H9 (cell line): Measurements from ENCODE around the gene PRKCA. TPM values are rescaled to one million over a fixed set of nuclear protein-coding genes. Genes with fewer than 3 reads are reported as not detected.

Experiments
- DNase-seq: peaks from one replicate; pipeline ENCODE4 v3.0.0-alpha.2; 2017
- H2AFZ ChIP-seq: one replicate; pipeline ENCODE4 v1.6.1; 2013; ENCODE audit warnings: mild to moderate bottlenecking, low read length, control low read depth, moderate library complexity
- H2AK5ac ChIP-seq: 2 replicates; pipeline ENCODE4 v1.6.1; 2013; ENCODE audit warnings: low read length, control low read depth, mixed read lengths; ENCODE audit not compliant: insufficient read length
- H2BK120ac ChIP-seq: one replicate; pipeline ENCODE4 v1.6.1; 2013; ENCODE audit warnings: low read depth, mild to moderate bottlenecking, low read length, control low read depth, inconsistent platforms; ENCODE audit not compliant: poor library complexity, severe bottlenecking
- H2BK12ac ChIP-seq: 2 replicates; pipeline ENCODE4 v1.6.1; 2013; ENCODE audit warnings: low read length, control low read depth, mixed read lengths, low read depth; ENCODE audit not compliant: insufficient read length
- H2BK15ac ChIP-seq: 2 replicates; pipeline ENCODE4 v1.6.1; 2013; ENCODE audit warnings: low read depth, low read length, control low read depth
- H2BK20ac ChIP-seq: one replicate; pipeline ENCODE4 v1.6.1; 2013; ENCODE audit warnings: low read depth, mild to moderate bottlenecking, low read length, control low read depth, inconsistent platforms; ENCODE audit not compliant: poor library complexity, severe bottlenecking
- H2BK5ac ChIP-seq: 2 replicates; pipeline ENCODE4 v1.6.1; 2013; ENCODE audit warnings: low read length, control low read depth, mixed read lengths; ENCODE audit not compliant: insufficient read length
- H3K14ac ChIP-seq: 2 replicates; pipeline ENCODE4 v1.6.1; 2013; ENCODE audit warnings: low read length, control low read depth; ENCODE audit not compliant: insufficient read depth
- H3K18ac ChIP-seq: 2 replicates; pipeline ENCODE4 v1.6.1; 2013; ENCODE audit warnings: low read depth, mild to moderate bottlenecking, mixed read lengths, low read length, control low read depth; ENCODE audit not compliant: insufficient read length
- H3K23ac ChIP-seq: 2 replicates; pipeline ENCODE4 v1.6.1; 2013; ENCODE audit warnings: low read length, control low read depth, mixed read lengths, low read depth; ENCODE audit not compliant: insufficient read length
- H3K23me2 ChIP-seq: 2 replicates; pipeline ENCODE4 v1.6.1; 2013; ENCODE audit warnings: low read depth, mild to moderate bottlenecking, mixed read lengths, low read length, control low read depth; ENCODE audit not compliant: insufficient read length, poor library complexity, severe bottlenecking
- H3K27ac ChIP-seq: 2 replicates; pipeline ENCODE4 v1.5.1; 2013; ENCODE audit warnings: low read length, control low read depth, mixed read lengths, low read depth; ENCODE audit not compliant: insufficient read length
- H3K27me3 ChIP-seq: 2 replicates; pipeline ENCODE4 v1.6.1; 2013; ENCODE audit warnings: low read length, control low read depth, inconsistent platforms; ENCODE audit not compliant: insufficient read depth
- H3K4ac ChIP-seq: 2 replicates; pipeline ENCODE4 v1.6.1; 2013; ENCODE audit warnings: low read depth, mild to moderate bottlenecking, control low read depth, inconsistent platforms, low read length, moderate library complexity
- H3K4me1 ChIP-seq: 2 replicates; pipeline ENCODE4 v1.6.1; 2013; ENCODE audit warnings: low read length, control low read depth, inconsistent platforms; ENCODE audit not compliant: insufficient read depth
- H3K4me2 ChIP-seq: 2 replicates; pipeline ENCODE4 v1.6.1; 2013; ENCODE audit warnings: low read length, control low read depth, mixed read lengths; ENCODE audit not compliant: insufficient read length, insufficient read depth
- H3K56ac ChIP-seq: 2 replicates; pipeline ENCODE4 v1.6.1; 2013; ENCODE audit warnings: low read depth, mild to moderate bottlenecking, mixed read lengths, low read length, control low read depth; ENCODE audit not compliant: insufficient read length
- H3K79me1 ChIP-seq: 2 replicates; pipeline ENCODE4 v1.6.1; 2013; ENCODE audit warnings: low read depth, mild to moderate bottlenecking, moderate library complexity, low read length, control low read depth, inconsistent platforms; ENCODE audit not compliant: insufficient read depth, poor library complexity, severe bottlenecking
- H3K79me2 ChIP-seq: 2 replicates; pipeline ENCODE4 v1.6.1; 2013; ENCODE audit warnings: low read length, control low read depth, inconsistent platforms; ENCODE audit not compliant: insufficient read depth
- H3K9ac ChIP-seq: 2 replicates; pipeline ENCODE4 v1.6.1; 2013; ENCODE audit warnings: low read length, control low read depth, mixed read lengths; ENCODE audit not compliant: insufficient read length; ENCODE audit errors: extremely low read depth
- H3K9me3 ChIP-seq: one replicate; pipeline ENCODE4 v1.6.1; 2013; ENCODE audit warnings: low read depth, low read length, inconsistent platforms; ENCODE audit not compliant: control insufficient read depth
- H3T11ph ChIP-seq: one replicate; pipeline ENCODE4 v1.6.1; 2013; ENCODE audit warnings: mild to moderate bottlenecking, low read length, control low read depth, inconsistent platforms
- H4K20me1 ChIP-seq: one replicate; pipeline ENCODE4 v1.6.1; 2013; ENCODE audit not compliant: control insufficient read depth, insufficient read length, insufficient read depth
- H4K5ac ChIP-seq: 2 replicates; pipeline ENCODE4 v1.6.1; 2013; ENCODE audit warnings: low read depth, mild to moderate bottlenecking, mixed read lengths, low read length, control low read depth; ENCODE audit not compliant: insufficient read length
- H4K8ac ChIP-seq: replicated peaks from 2 replicates; pipeline ENCODE4 v1.6.1; 2013; ENCODE audit warnings: low read length, control low read depth, mixed read lengths, low read depth; ENCODE audit not compliant: insufficient read length
- H4K91ac ChIP-seq: 2 replicates; pipeline ENCODE4 v1.6.1; 2013; ENCODE audit warnings: low read depth, mild to moderate bottlenecking, moderate library complexity, mixed read lengths, low read length, control low read depth; ENCODE audit not compliant: insufficient read length
- H3K27ac Mint-ChIP-seq, 3 experiments: 2 replicates in 2 of 3; 3 replicates in 1 of 3; pipeline ENCODE4 v1.8.0; 2020 to 2021; ENCODE audit warnings: mixed read lengths in 3 of 3, mild to moderate bottlenecking in 1 of 3, moderate library complexity in 1 of 3
- H3K27me3 Mint-ChIP-seq: 2 replicates; pipeline ENCODE4 v1.8.0; 2021; ENCODE audit warnings: low read depth, mild to moderate bottlenecking, moderate library complexity, mixed read lengths
- H3K36me3 Mint-ChIP-seq, 3 experiments: 2 replicates in 2 of 3; 3 replicates in 1 of 3; pipeline ENCODE4 v1.8.0; 2020 to 2021; ENCODE audit warnings: low read depth in 3 of 3, mixed read lengths in 3 of 3; ENCODE audit not compliant: insufficient read depth in 1 of 3
- H3K4me1 Mint-ChIP-seq, 2 experiments: 2 replicates each; pipeline ENCODE4 v1.8.0; 2020; ENCODE audit warnings: mixed read lengths in 2 of 2
- H3K4me3 Mint-ChIP-seq, 2 experiments: 2 replicates in 1 of 2; 3 replicates in 1 of 2; pipeline ENCODE4 v1.8.0; 2020 to 2021; ENCODE audit warnings: mild to moderate bottlenecking in 2 of 2, mixed read lengths in 2 of 2, moderate library complexity in 1 of 2
- H3K9me3 Mint-ChIP-seq, 2 experiments: 2 replicates in 1 of 2; 3 replicates in 1 of 2; pipeline ENCODE4 v1.8.0; 2020; ENCODE audit warnings: mild to moderate bottlenecking in 2 of 2, mixed read lengths in 2 of 2, moderate library complexity in 1 of 2
- WGBS: extraction: QIAGEN DNeasy Blood & Tissue Kit; methylation state at CpG from one replicate; pipeline ENCODE4 v1.1.7; 2013; ENCODE audit warnings: missing lambda C conversion rate, low lambda C conversion rate, mixed read lengths; ENCODE audit not compliant: insufficient read length; ENCODE audit errors: extremely low coverage; 5-methylcytosine and 5-hydroxymethylcytosine counted together
- total RNA-seq: library from RNA; stranded (reverse); gene quantifications from 2 replicates; pipeline ENCODE4 v1.2.1, GENCODE V29; 2021
- TF ChIP-seq, protein P1 (sequence below): fragments of 200-600 bp; sonication (generic); conservative IDR thresholded peaks from 3 replicates; pipeline ENCODE4 v1.8.0; 2021; ENCODE audit warnings: antibody characterized with exemption, mild to moderate bottlenecking

PRKCA gene
- total RNA-seq, 1 experiment from 2014 or later = 10.5 TPM

DNA sequence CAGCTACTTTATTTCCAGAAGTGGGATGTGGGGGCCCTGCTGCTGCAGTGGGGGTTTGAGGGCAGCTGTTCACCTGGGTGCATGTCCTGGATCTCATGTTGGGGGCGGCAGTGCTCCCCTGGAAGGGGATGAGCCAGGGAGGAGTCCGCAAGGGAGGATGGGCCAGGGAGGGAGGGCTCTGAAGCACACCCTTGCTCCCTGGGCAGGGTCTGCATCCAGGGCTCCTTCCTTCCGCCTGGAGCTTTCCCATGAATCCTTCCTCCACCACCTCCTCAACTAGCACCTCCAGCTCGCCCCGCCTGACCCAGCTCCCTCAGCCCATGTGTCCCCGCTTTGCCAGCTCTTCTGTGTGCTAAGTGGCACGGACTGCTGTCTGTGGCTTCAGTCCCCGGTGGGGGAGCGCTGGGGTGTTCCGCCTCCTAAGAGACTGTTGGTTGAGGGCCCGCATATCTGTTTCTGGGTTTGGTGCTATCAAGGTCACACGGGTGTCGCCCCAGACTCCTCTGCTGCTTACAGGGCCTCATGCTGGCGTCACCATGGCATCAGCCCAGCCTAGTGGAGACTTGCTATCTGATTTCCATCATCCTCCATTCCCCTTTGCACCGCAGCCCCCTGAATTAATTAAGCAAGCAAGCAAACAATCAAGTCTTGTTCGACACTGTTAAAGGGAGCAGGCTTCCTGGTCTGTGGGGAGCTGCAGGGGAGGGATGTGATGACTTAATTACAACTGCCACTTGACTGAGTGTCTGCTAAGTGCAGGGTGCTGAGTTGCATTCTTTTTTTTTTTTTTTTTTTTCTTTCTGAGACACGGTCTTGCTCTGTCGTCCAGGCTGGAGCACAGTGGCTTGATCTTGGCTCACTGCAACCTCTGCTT is 71.8 kb downstream of the PRKCA start:
- Histone ChIP-seq H3K9ac (no peak overlapping the region), H2BK5ac (no peak overlapping the region), H3K23me2 (no peaks in the 10 kb centered on the region), H3K4me2 (no peak overlapping the region), H4K5ac (no peak overlapping the region), H4K20me1 (no peaks in the 10 kb centered on the region), H2BK15ac (no peak overlapping the region), H3K27ac (no peak overlapping the region), H3K79me2 (no peaks in the 10 kb centered on the region; the same call in 1 of the 2 replicates), H2BK12ac (no peak overlapping the region), H3K56ac (no peak overlapping the region), H2BK120ac (no peak overlapping the region), H3K9me3 (no peaks in the 10 kb centered on the region), H2BK20ac (no peak overlapping the region), H3K14ac (peak overlapping the region; percentile 76; the same call in 1 of the 2 replicates), H3K79me1 (no peaks in the 10 kb centered on the region), H3K18ac (no peak overlapping the region), H3K27me3 (no peaks in the 10 kb centered on the region), H4K91ac (no peak overlapping the region), H3K4me1 (peaks cover 3% of the 10 kb centered on the region; the same call in 1 of the 2 replicates), H4K8ac (no peak overlapping the region), H2AK5ac (no peak overlapping the region), H3K4ac (no peak overlapping the region), H2AFZ (no peak overlapping the region), H3T11ph (no peak overlapping the region), H3K23ac (no peak overlapping the region)
- Mint-ChIP-seq H3K27me3 (no peaks in the 10 kb centered on the region), H3K36me3 (no peaks in the 10 kb centered on the region), H3K4me1 (peaks cover 13 to 20% of the 10 kb centered on the region in 2 experiments), H3K27ac (peak overlapping the region; percentile 44 to 93 (median 71); a peak in 3 of 7 replicates), H3K4me3 (no peak overlapping the region), H3K9me3 (no peaks in the 10 kb centered on the region)
- WGBS = no CpG with 5 or more reads among the region's 18 CpGs
- DNase-seq = no peak
- TF ChIP-seq, protein P1, sequence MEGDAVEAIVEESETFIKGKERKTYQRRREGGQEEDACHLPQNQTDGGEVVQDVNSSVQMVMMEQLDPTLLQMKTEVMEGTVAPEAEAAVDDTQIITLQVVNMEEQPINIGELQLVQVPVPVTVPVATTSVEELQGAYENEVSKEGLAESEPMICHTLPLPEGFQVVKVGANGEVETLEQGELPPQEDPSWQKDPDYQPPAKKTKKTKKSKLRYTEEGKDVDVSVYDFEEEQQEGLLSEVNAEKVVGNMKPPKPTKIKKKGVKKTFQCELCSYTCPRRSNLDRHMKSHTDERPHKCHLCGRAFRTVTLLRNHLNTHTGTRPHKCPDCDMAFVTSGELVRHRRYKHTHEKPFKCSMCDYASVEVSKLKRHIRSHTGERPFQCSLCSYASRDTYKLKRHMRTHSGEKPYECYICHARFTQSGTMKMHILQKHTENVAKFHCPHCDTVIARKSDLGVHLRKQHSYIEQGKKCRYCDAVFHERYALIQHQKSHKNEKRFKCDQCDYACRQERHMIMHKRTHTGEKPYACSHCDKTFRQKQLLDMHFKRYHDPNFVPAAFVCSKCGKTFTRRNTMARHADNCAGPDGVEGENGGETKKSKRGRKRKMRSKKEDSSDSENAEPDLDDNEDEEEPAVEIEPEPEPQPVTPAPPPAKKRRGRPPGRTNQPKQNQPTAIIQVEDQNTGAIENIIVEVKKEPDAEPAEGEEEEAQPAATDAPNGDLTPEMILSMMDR = no peak
